H9 (cell line): ENCODE results near the gene ENO1. TPM values are rescaled to one million over a fixed set of nuclear protein-coding genes. Genes with fewer than 3 reads are reported as not detected.
A peak's percentile ranks its signal among the peaks of the same experiment; 100 is the strongest.

Source experiments
- DNase-seq: peaks from one replicate; pipeline ENCODE4 v3.0.0-alpha.2; 2017
- H2AFZ ChIP-seq: one replicate; pipeline ENCODE4 v1.6.1; 2013; ENCODE audit warnings: mild to moderate bottlenecking, low read length, control low read depth, moderate library complexity
- H2AK5ac ChIP-seq: 2 replicates; pipeline ENCODE4 v1.6.1; 2013; ENCODE audit warnings: low read length, control low read depth, mixed read lengths; ENCODE audit not compliant: insufficient read length
- H2BK120ac ChIP-seq: one replicate; pipeline ENCODE4 v1.6.1; 2013; ENCODE audit warnings: low read depth, mild to moderate bottlenecking, low read length, control low read depth, inconsistent platforms; ENCODE audit not compliant: poor library complexity, severe bottlenecking
- H2BK12ac ChIP-seq: 2 replicates; pipeline ENCODE4 v1.6.1; 2013; ENCODE audit warnings: low read length, control low read depth, mixed read lengths, low read depth; ENCODE audit not compliant: insufficient read length
- H2BK15ac ChIP-seq: 2 replicates; pipeline ENCODE4 v1.6.1; 2013; ENCODE audit warnings: low read depth, low read length, control low read depth
- H2BK20ac ChIP-seq: one replicate; pipeline ENCODE4 v1.6.1; 2013; ENCODE audit warnings: low read depth, mild to moderate bottlenecking, low read length, control low read depth, inconsistent platforms; ENCODE audit not compliant: poor library complexity, severe bottlenecking
- H2BK5ac ChIP-seq: 2 replicates; pipeline ENCODE4 v1.6.1; 2013; ENCODE audit warnings: low read length, control low read depth, mixed read lengths; ENCODE audit not compliant: insufficient read length
- H3K14ac ChIP-seq: 2 replicates; pipeline ENCODE4 v1.6.1; 2013; ENCODE audit warnings: low read length, control low read depth; ENCODE audit not compliant: insufficient read depth
- H3K18ac ChIP-seq: 2 replicates; pipeline ENCODE4 v1.6.1; 2013; ENCODE audit warnings: low read depth, mild to moderate bottlenecking, mixed read lengths, low read length, control low read depth; ENCODE audit not compliant: insufficient read length
- H3K23ac ChIP-seq: 2 replicates; pipeline ENCODE4 v1.6.1; 2013; ENCODE audit warnings: low read length, control low read depth, mixed read lengths, low read depth; ENCODE audit not compliant: insufficient read length
- H3K23me2 ChIP-seq: 2 replicates; pipeline ENCODE4 v1.6.1; 2013; ENCODE audit warnings: low read depth, mild to moderate bottlenecking, mixed read lengths, low read length, control low read depth; ENCODE audit not compliant: insufficient read length, poor library complexity, severe bottlenecking
- H3K27ac ChIP-seq: 2 replicates; pipeline ENCODE4 v1.5.1; 2013; ENCODE audit warnings: low read length, control low read depth, mixed read lengths, low read depth; ENCODE audit not compliant: insufficient read length
- H3K27me3 ChIP-seq: 2 replicates; pipeline ENCODE4 v1.6.1; 2013; ENCODE audit warnings: low read length, control low read depth, inconsistent platforms; ENCODE audit not compliant: insufficient read depth
- H3K4ac ChIP-seq: 2 replicates; pipeline ENCODE4 v1.6.1; 2013; ENCODE audit warnings: low read depth, mild to moderate bottlenecking, control low read depth, inconsistent platforms, low read length, moderate library complexity
- H3K4me1 ChIP-seq: 2 replicates; pipeline ENCODE4 v1.6.1; 2013; ENCODE audit warnings: low read length, control low read depth, inconsistent platforms; ENCODE audit not compliant: insufficient read depth
- H3K4me2 ChIP-seq: 2 replicates; pipeline ENCODE4 v1.6.1; 2013; ENCODE audit warnings: low read length, control low read depth, mixed read lengths; ENCODE audit not compliant: insufficient read length, insufficient read depth
- H3K56ac ChIP-seq: 2 replicates; pipeline ENCODE4 v1.6.1; 2013; ENCODE audit warnings: low read depth, mild to moderate bottlenecking, mixed read lengths, low read length, control low read depth; ENCODE audit not compliant: insufficient read length
- H3K79me1 ChIP-seq: 2 replicates; pipeline ENCODE4 v1.6.1; 2013; ENCODE audit warnings: low read depth, mild to moderate bottlenecking, moderate library complexity, low read length, control low read depth, inconsistent platforms; ENCODE audit not compliant: insufficient read depth, poor library complexity, severe bottlenecking
- H3K79me2 ChIP-seq: 2 replicates; pipeline ENCODE4 v1.6.1; 2013; ENCODE audit warnings: low read length, control low read depth, inconsistent platforms; ENCODE audit not compliant: insufficient read depth
- H3K9ac ChIP-seq: 2 replicates; pipeline ENCODE4 v1.6.1; 2013; ENCODE audit warnings: low read length, control low read depth, mixed read lengths; ENCODE audit not compliant: insufficient read length; ENCODE audit errors: extremely low read depth
- H3K9me3 ChIP-seq: one replicate; pipeline ENCODE4 v1.6.1; 2013; ENCODE audit warnings: low read depth, low read length, inconsistent platforms; ENCODE audit not compliant: control insufficient read depth
- H3T11ph ChIP-seq: one replicate; pipeline ENCODE4 v1.6.1; 2013; ENCODE audit warnings: mild to moderate bottlenecking, low read length, control low read depth, inconsistent platforms
- H4K20me1 ChIP-seq: one replicate; pipeline ENCODE4 v1.6.1; 2013; ENCODE audit not compliant: control insufficient read depth, insufficient read length, insufficient read depth
- H4K5ac ChIP-seq: 2 replicates; pipeline ENCODE4 v1.6.1; 2013; ENCODE audit warnings: low read depth, mild to moderate bottlenecking, mixed read lengths, low read length, control low read depth; ENCODE audit not compliant: insufficient read length
- H4K8ac ChIP-seq: replicated peaks from 2 replicates; pipeline ENCODE4 v1.6.1; 2013; ENCODE audit warnings: low read length, control low read depth, mixed read lengths, low read depth; ENCODE audit not compliant: insufficient read length
- H4K91ac ChIP-seq: 2 replicates; pipeline ENCODE4 v1.6.1; 2013; ENCODE audit warnings: low read depth, mild to moderate bottlenecking, moderate library complexity, mixed read lengths, low read length, control low read depth; ENCODE audit not compliant: insufficient read length
- H3K27ac Mint-ChIP-seq, 3 experiments: 2 replicates in 2 of 3; 3 replicates in 1 of 3; pipeline ENCODE4 v1.8.0; 2020 to 2021; ENCODE audit warnings: mixed read lengths in 3 of 3, mild to moderate bottlenecking in 1 of 3, moderate library complexity in 1 of 3
- H3K27me3 Mint-ChIP-seq: 2 replicates; pipeline ENCODE4 v1.8.0; 2021; ENCODE audit warnings: low read depth, mild to moderate bottlenecking, moderate library complexity, mixed read lengths
- H3K36me3 Mint-ChIP-seq, 3 experiments: 2 replicates in 2 of 3; 3 replicates in 1 of 3; pipeline ENCODE4 v1.8.0; 2020 to 2021; ENCODE audit warnings: low read depth in 3 of 3, mixed read lengths in 3 of 3; ENCODE audit not compliant: insufficient read depth in 1 of 3
- H3K4me1 Mint-ChIP-seq, 2 experiments: 2 replicates each; pipeline ENCODE4 v1.8.0; 2020; ENCODE audit warnings: mixed read lengths in 2 of 2
- H3K4me3 Mint-ChIP-seq, 2 experiments: 2 replicates in 1 of 2; 3 replicates in 1 of 2; pipeline ENCODE4 v1.8.0; 2020 to 2021; ENCODE audit warnings: mild to moderate bottlenecking in 2 of 2, mixed read lengths in 2 of 2, moderate library complexity in 1 of 2
- H3K9me3 Mint-ChIP-seq, 2 experiments: 2 replicates in 1 of 2; 3 replicates in 1 of 2; pipeline ENCODE4 v1.8.0; 2020; ENCODE audit warnings: mild to moderate bottlenecking in 2 of 2, mixed read lengths in 2 of 2, moderate library complexity in 1 of 2
- CTCF ChIP-seq: fragments of 200-600 bp; sonication (generic); conservative IDR thresholded peaks from 3 replicates; pipeline ENCODE4 v1.8.0; 2021; ENCODE audit warnings: antibody characterized with exemption, mild to moderate bottlenecking
- WGBS: extraction: QIAGEN DNeasy Blood & Tissue Kit; methylation state at CpG from one replicate; pipeline ENCODE4 v1.1.7; 2013; ENCODE audit warnings: missing lambda C conversion rate, low lambda C conversion rate, mixed read lengths; ENCODE audit not compliant: insufficient read length; ENCODE audit errors: extremely low coverage; 5-methylcytosine and 5-hydroxymethylcytosine counted together
- total RNA-seq: library from RNA; stranded (reverse); gene quantifications from 2 replicates; pipeline ENCODE4 v1.2.1, GENCODE V29; 2021

ENO1 gene
- total RNA-seq, 1 experiment from 2014 or later = 1,781 TPM

DNA sequence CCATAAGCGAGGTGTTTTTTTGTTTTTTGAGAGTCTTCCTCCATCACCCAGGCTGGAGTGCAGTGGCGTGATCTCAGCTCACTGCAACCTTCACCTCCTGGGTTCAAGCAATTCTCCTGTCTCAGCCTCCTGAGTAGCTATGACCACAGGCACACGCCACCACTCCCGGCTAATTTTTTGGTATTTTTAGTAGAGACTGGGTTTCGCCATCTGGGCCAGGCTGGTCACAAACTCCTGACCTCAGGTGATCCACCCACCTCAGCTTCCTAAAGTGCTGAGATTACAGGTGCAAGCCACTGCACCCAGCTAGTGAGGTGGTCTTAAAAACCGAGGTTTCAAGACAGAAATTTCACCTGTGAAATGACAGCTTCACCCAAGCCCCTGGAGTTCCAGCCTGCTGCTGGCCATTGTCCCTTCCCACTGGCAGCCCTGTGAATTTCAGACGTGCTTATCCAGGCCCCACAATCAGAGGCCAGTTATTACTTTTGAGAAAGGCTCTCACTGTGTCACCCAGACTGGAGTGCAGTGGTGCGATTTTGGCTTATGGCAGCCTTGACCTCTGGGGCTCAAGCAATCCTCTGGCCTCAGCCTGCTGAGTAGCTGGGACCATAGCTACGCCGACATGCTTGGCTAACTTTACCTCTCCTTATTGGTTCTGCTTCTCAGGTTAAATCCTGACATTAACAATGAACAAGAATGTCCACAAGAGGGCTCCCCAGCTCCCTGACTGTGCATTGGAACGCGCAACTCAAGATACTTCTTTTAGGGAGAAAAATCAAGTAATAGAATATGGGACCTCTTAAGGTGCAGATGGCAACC lies 19.4 kb downstream of the ENO1 start:
- no peaks in the 10 kb centered on the region for H3K27me3 ChIP-seq
- H2AK5ac ChIP-seq = no peak overlapping the region
- H3K4me1 ChIP-seq = no peaks in the 10 kb centered on the region
- H3T11ph ChIP-seq = no peak overlapping the region
- H3K56ac ChIP-seq = no peak overlapping the region
- no peak overlapping the region for H3K4ac ChIP-seq
- H3K14ac ChIP-seq = no peak overlapping the region
- no peak overlapping the region for H4K5ac ChIP-seq
- no peak overlapping the region for H4K91ac ChIP-seq
- DNase-seq = no peak
- no peak overlapping the region for H2BK12ac ChIP-seq
- no peak overlapping the region for H2BK20ac ChIP-seq
- no peak overlapping the region for H3K9ac ChIP-seq
- no peaks in the 10 kb centered on the region for H3K79me2 ChIP-seq
- peak overlapping the region in 2 of 3 experiments; percentile 49 to 85; a peak in 4 of 7 replicates for H3K27ac Mint-ChIP-seq
- WGBS = no CpG with 5 or more reads among the region's 12 CpGs
- H3K27me3 Mint-ChIP-seq = no peaks in the 10 kb centered on the region; the same call in 1 of the 2 replicates
- TF ChIP-seq CTCF = peak; percentile 77
- H3K9me3 Mint-ChIP-seq = no peaks in the 10 kb centered on the region
- no peaks in the 10 kb centered on the region for H3K23me2 ChIP-seq
- no peak overlapping the region for H2BK5ac ChIP-seq
- H3K4me3 Mint-ChIP-seq = no peak overlapping the region; a peak in 1 of 5 replicates
- no peak overlapping the region for H2AFZ ChIP-seq
- no peaks in the 10 kb centered on the region for H3K79me1 ChIP-seq
- H3K4me1 Mint-ChIP-seq = peaks cover 23 to 40% of the 10 kb centered on the region in 2 experiments
- H4K8ac ChIP-seq = no peak overlapping the region
- H2BK120ac ChIP-seq = no peak overlapping the region
- no peaks in the 10 kb centered on the region for H3K9me3 ChIP-seq
- H3K23ac ChIP-seq = no peak overlapping the region
- H3K18ac ChIP-seq = no peak overlapping the region
- H3K4me2 ChIP-seq = no peak overlapping the region
- H2BK15ac ChIP-seq = no peak overlapping the region
- H3K36me3 Mint-ChIP-seq = peaks cover 51 to 74% (median 65%) of the 10 kb centered on the region in 3 experiments
- H3K27ac ChIP-seq = no peak overlapping the region
- H4K20me1 ChIP-seq = no peaks in the 10 kb centered on the region
